IPS-15b (cell line): ENCODE results near the gene VILL.

Source experiments
- H3K27me3 ChIP-seq: one replicate; pipeline ENCODE4 v1.6.1; 2013; ENCODE audit warnings: low read length; ENCODE audit not compliant: control insufficient read depth, insufficient read depth
- H3K36me3 ChIP-seq: one replicate; pipeline ENCODE4 v1.6.1; 2013; ENCODE audit warnings: low read length; ENCODE audit not compliant: control insufficient read depth, insufficient read depth
- H3K4me1 ChIP-seq: one replicate; pipeline ENCODE4 v1.6.1; 2013; ENCODE audit warnings: mild to moderate bottlenecking, low read length; ENCODE audit not compliant: control insufficient read depth, insufficient read depth
- H3K4me3 ChIP-seq: one replicate; pipeline ENCODE4 v1.5.1; 2013; ENCODE audit warnings: low read depth, low read length
- H3K9ac ChIP-seq: one replicate; pipeline ENCODE4 v1.6.1; 2013; ENCODE audit warnings: low read depth, mild to moderate bottlenecking, low read length
- H3K9me3 ChIP-seq: one replicate; pipeline ENCODE4 v1.6.1; 2013; ENCODE audit warnings: mild to moderate bottlenecking, low read length; ENCODE audit not compliant: control insufficient read depth, insufficient read depth

VILL gene

DNA sequence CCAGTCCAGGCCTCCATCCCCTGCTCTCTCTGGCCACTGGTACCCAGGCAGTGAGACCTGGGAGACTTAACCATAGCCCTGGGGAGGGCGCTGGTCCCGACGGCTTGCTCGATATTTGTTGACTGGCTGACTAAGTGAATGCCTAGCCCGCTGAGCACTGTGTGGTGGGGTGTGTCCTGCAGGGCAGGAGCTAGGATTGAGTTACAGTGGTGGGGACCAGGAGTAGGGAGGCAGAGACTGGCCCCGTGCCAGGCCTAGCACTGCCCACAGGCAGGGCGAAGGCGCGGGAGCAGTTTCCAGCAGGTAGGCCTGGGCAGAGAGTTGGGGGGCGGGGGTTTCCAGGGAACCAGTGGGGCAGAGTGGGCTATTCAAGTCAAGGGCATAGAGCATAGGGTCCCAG, at the start of gene VILL:
Gene VILL, plus strand, starts transcription at position 260 of the 400 bp plus-strand sequence. CDS start 2,887 bp downstream, outside the sequence.
- no peaks in the 10 kb centered on the region for H3K36me3 ChIP-seq
- no peak within 1 kb of the TSS for H3K9ac ChIP-seq
- H3K4me3 ChIP-seq = peak within 1 kb of the TSS; percentile 26
- H3K4me1 ChIP-seq = peaks cover 5% of the 10 kb centered on the region
- no peaks in the 10 kb centered on the region for H3K9me3 ChIP-seq
- peaks cover 12% of the 10 kb centered on the region for H3K27me3 ChIP-seq

DNA sequence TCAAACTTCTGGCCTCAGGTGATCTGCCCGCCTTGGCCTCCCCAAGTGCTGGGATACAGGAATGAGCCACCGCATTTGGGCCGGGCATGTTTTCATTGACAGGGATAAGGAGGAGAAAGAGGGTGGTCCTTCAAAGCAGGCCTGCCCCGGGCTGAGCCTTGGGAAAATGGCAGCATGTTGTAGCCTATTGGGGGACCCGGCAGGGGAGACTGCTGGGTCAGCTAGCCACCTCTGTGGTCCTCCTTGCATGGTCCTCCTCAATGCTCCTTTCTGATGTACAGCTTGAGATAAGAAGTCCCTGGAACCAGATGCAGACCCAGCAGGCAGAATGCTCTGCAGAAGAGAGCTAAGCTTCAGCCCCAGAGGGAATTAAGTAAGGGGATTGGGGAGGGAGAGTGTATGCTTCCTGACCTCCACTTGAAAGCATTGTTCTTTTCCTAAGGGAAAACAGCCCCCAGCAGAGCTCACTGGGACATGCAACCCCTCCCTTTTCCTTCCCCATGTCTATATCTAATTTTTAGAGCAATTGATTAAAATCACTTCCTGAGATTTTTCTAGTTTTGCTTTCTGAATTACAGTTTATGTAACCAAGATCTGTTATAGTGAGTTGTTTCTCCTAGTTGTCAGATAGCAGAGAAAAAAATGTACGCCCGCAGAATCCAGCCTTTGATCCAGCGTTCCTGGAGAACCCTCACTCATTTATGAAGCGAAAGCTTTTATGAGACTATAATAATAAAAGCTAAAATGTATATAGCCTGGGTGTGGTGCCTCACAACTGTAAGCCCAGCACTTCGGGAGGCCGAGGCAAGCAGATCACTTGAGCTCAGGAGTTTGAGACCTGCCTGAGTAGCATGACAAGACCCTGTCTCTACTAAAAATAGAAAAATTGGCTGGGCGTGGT, 48.7 kb upstream of the VILL start:
- Histone ChIP-seq H3K4me3 (no peak overlapping the region), H3K9me3 (no peaks in the 10 kb centered on the region), H3K27me3 (no peaks in the 10 kb centered on the region), H3K4me1 (no peaks in the 10 kb centered on the region), H3K9ac (no peak overlapping the region), H3K36me3 (no peaks in the 10 kb centered on the region)

DNA sequence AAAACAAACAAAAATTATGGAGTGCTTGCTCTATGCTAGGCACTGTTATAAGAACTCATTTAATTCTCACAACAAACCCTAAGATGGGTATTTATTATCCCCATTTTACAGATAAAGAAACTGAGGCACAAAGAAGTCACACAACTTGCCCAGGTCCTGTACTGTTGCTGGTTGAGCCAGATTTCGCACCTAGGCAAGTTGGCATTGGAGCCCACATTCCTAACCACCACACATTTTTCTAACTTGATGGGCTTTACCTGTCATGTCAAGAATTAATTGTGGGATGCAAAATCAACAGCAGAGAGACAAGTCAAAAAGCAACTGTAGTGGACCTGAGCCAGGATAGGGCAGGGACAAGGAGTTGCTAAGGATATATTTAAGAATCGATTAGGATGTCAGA, 47.9 kb upstream of the VILL start:
- no peaks in the 10 kb centered on the region for H3K9me3 ChIP-seq
- no peaks in the 10 kb centered on the region for H3K27me3 ChIP-seq
- no peaks in the 10 kb centered on the region for H3K4me1 ChIP-seq
- H3K9ac ChIP-seq = no peak overlapping the region
- H3K36me3 ChIP-seq = no peaks in the 10 kb centered on the region
- no peak overlapping the region for H3K4me3 ChIP-seq

DNA sequence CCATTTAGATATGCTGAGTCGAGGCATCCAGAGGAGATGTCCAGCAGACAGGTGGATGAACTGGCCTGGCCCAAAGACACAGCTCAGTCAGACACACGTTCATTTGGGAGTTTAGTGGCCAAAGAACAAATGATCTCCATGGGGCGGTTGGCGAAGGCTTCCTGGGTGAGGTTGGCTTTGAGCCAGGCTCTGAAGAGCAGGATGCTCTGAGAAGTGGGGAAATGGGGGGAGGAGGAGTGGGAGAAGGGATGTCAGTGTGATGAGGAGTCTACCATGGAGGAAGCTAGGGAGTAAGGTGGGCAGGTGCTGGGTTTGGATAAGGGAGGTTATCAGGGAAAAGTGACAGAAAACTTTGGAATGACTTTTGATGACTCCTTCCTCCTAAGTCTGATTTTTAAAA, 47.5 kb upstream of the VILL start:
- Histone ChIP-seq H3K9ac (no peak overlapping the region), H3K9me3 (no peaks in the 10 kb centered on the region), H3K4me3 (no peak overlapping the region), H3K4me1 (no peaks in the 10 kb centered on the region), H3K36me3 (no peaks in the 10 kb centered on the region), H3K27me3 (no peaks in the 10 kb centered on the region)

DNA sequence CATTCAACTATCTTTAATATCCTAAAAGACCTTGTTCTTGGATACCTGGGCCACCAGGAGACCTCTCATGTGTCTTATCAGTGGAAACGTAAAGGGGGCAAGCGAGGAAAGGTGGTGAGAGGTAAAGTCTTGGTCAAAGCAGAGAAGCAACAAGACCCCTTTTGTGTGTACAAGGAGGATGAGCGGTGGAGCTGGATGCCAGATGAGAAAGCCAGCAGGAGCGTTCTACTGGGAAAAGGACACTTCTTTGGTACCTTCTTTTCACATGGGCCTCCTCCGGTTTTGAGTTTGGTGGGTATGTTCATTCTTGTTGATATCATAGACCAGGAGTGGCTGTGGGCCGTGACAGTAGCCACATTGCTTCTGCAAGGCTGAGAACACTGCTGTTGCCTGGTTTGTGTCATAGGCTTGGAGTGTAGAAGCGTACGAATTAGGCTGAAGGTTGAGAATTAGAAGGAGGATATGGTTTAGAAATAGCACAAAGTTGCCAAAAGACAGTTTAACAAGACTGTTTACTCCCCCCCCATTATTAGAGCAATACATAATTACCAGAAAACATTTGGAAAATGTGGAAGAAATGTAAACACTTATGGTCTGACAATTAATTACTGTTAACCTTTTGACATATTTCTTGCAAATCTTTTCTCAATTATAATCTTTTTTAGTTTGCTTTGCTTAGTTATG, 46.8 kb upstream of the VILL start:
- Histone ChIP-seq H3K27me3 (no peaks in the 10 kb centered on the region), H3K36me3 (no peaks in the 10 kb centered on the region), H3K9ac (no peak overlapping the region), H3K4me1 (no peaks in the 10 kb centered on the region), H3K4me3 (no peak overlapping the region), H3K9me3 (no peaks in the 10 kb centered on the region)

DNA sequence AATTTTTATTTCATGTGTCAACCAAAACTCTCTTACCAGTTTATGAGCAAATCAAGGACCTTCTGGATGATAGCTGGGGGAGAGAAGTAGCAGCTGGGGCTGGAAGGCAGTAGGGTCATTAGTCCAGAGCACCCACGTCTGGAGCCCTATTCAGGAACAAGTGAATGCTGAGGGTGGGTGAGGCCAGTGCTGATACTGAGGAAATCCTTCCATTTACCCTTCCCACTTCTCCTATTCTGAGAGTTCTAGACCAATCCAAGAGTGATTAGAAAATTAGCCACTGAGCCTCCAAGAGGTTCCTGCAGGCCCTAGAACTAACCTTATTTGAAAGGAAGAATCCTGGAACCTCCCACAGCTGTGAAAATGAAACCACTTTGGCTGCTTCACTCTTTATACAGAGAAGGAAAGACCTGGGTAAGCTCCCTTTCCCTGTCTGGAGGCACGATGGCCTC, 46.2 kb upstream of the VILL start:
- no peak overlapping the region for H3K9ac ChIP-seq
- no peaks in the 10 kb centered on the region for H3K27me3 ChIP-seq
- no peaks in the 10 kb centered on the region for H3K4me1 ChIP-seq
- H3K36me3 ChIP-seq = no peaks in the 10 kb centered on the region
- no peaks in the 10 kb centered on the region for H3K9me3 ChIP-seq
- H3K4me3 ChIP-seq = no peak overlapping the region

DNA sequence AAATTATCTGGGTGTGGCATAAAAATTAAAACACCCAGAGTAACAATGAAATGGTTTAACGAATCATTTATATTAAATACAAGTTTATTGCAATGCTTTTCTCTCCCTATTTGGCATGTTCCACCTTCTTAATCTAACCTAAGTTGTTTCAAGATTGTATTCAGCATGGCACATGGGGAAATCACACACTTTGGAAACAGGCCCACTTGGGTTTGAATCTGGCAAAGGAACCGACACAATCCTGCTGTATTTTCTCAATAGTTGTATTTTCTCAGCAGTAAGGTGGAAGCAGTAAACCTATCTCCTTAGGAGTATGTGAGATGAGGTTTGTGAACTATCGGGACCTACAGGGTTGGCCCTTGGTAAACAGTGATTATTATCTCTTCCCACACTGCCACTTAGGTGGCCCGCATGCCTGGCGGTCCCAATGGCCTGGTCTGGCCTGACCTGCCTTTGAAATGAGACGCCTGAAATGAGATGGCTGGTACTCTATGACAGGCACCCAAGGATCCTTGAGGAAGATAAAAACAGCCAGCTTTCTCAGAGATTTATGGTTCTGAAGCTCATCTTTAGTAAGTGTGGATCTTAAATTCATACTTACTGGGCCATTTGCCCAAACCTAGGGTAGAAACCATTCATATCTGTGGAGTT, 45.3 kb upstream of the VILL start:
- Histone ChIP-seq H3K9ac (no peak overlapping the region), H3K4me1 (no peaks in the 10 kb centered on the region)

DNA sequence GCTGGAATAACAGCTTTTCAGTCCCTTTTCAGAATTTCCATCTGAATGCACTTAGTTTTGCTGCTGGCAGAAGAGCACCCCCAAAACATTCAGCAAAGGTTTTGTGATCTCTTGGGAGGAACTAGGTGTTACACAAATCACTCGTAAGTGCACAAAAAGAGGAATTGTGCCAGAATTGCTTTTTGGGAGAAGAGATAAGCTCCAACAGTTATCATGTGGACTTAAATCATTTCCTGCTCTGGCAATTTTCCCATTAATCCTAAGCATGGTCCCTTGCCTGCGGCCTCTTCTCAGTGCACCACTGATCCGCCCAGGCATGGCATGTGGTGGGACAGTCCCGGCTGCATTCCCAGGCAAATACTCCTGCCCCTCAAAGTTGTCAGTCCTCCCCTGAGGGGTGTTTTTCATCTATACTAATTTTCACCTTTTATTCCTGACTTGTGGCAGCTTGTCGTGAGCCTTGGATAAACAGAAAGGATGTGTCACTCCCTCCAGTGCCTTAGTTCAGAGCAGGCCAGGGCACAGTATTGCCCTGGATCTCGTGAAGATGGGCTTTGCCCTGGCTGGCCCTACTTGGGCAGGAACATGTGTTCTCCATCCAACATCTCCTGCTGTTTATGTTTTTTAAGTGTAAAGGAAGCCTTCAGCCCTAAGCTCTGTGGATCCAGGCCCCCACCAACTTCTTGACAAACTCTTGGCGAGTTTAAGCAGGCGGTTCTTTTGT, 44.6 kb upstream of the VILL start:
- Histone ChIP-seq H3K27me3 (no peaks in the 10 kb centered on the region), H3K4me3 (no peak overlapping the region), H3K4me1 (no peaks in the 10 kb centered on the region), H3K9ac (no peak overlapping the region), H3K36me3 (no peaks in the 10 kb centered on the region), H3K9me3 (no peaks in the 10 kb centered on the region)

More for the DNA sequence above, 45.3 kb upstream of the VILL start:
- H3K27me3 ChIP-seq = no peaks in the 10 kb centered on the region
- no peak overlapping the region for H3K4me3 ChIP-seq
- H3K9me3 ChIP-seq = no peaks in the 10 kb centered on the region
- H3K36me3 ChIP-seq = no peaks in the 10 kb centered on the region

DNA sequence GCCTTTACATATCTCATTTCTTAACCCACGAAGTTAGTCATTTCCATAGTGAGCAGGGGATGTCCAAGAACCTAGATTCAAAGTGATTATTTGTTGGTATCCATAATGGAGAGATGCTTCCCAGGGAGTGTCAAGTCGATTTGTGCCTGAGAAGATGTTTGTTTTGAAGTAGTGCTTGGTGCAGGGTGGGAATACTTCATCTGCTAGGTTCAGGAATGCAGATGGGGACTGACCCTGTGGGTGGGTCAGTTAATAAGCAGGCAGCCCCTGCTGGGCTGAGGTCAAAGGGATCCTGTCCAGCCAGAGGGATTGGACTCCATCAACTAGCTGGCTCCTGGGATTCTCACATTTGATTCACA, 44.1 kb upstream of the VILL start:
- Histone ChIP-seq H3K9ac (no peak overlapping the region), H3K4me1 (no peaks in the 10 kb centered on the region), H3K4me3 (no peak overlapping the region), H3K27me3 (no peaks in the 10 kb centered on the region), H3K36me3 (no peaks in the 10 kb centered on the region), H3K9me3 (no peaks in the 10 kb centered on the region)

DNA sequence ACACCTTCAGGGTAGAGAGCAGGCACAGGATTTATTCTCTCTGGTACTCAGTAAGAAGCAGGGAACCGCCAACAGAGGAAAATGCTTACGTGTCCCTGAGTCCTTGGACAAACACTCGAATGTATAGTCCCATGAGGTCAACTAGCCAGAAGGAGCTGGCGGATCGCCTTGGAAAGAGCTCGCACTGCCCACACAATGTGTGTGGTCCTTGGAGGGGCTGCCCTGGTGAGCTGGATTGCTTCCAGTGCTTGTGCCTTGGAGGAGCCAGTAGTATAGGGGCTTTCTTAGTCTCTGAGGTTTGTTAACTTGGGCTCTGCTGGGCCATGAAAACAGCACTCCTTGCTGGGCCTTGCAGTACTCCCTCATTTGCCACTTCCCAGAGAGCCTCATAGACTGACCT, 40.7 kb upstream of the VILL start:
- Histone ChIP-seq H3K36me3 (peaks cover 5% of the 10 kb centered on the region), H3K27me3 (no peaks in the 10 kb centered on the region), H3K9me3 (no peaks in the 10 kb centered on the region)

DNA sequence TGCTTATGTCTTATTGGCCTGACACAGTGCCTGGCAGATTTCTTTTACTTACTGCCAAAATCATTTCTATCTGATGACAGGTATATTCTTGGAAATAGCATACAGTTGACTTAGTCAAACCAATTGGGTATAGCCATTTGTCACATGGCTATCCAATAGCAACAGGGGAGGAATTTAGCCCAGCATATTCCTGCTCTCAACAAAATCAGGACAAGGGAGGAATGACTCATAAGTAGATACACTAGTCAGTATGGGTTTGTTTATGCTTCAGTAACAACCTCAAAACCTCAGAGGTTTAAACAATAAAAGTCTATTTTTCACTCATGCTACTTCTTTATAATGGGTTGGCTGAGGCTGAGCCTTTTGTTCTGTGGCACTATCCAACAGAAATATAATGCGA, 38.0 kb upstream of the VILL start:
- Histone ChIP-seq H3K9ac (no peak overlapping the region), H3K4me1 (peaks cover 4% of the 10 kb centered on the region), H3K36me3 (peaks cover 5% of the 10 kb centered on the region), H3K9me3 (no peaks in the 10 kb centered on the region), H3K4me3 (no peak overlapping the region), H3K27me3 (no peaks in the 10 kb centered on the region)

More for the DNA sequence above, 40.7 kb upstream of the VILL start:
- no peak overlapping the region for H3K9ac ChIP-seq
- H3K4me1 ChIP-seq = no peaks in the 10 kb centered on the region
- no peak overlapping the region for H3K4me3 ChIP-seq
